GM18517 (cell line): ENCODE measurements around the gene CBR3.
"Not testable (repeated sequence)": the region's sequence is repeated elsewhere in the genome, so short reads cannot be mapped to it uniquely, and the experiment has no call there.

ENCODE experiments used
- ATAC-seq: cut with Tn5 transposase; IDR thresholded peaks from one replicate; pipeline ENCODE4 v1.9.1; 2021; ENCODE audit warnings: mild to moderate bottlenecking, moderate library complexity; ENCODE audit not compliant: unreplicated experiment

The CBR3 gene

GRCh38 chr21:36134803-36135390 is at the start of gene CBR3:
TSS of gene CBR3 (plus strand) at chr21:36135079. CDS start at chr21:36135193, 114 bp downstream.
- no peak for ATAC-seq

GRCh38 chr21:36087362-36088138 is 47.3 kb upstream of the CBR3 start:
- no peak for ATAC-seq

- ATAC-seq: no peak
These were observed 44.9 kb upstream of the CBR3 start for GRCh38 chr21:36089946-36090345.

GRCh38 chr21:36092681-36093080 is 42.2 kb upstream of the CBR3 start:
- no peak for ATAC-seq

- no peak for ATAC-seq
These were observed 41.4 kb upstream of the CBR3 start for GRCh38 chr21:36093512-36093911.

GRCh38 chr21:36096398-36097290 is 38.2 kb upstream of the CBR3 start:
- ATAC-seq: no peak

GRCh38 chr21:36097427-36098181 is 37.3 kb upstream of the CBR3 start:
- ATAC-seq: no peak

- ATAC-seq: no peak
These were observed 36.7 kb upstream of the CBR3 start for GRCh38 chr21:36098182-36098532.

GRCh38 chr21:36099000-36099399 is 35.9 kb upstream of the CBR3 start:
- ATAC-seq: no peak

GRCh38 chr21:36099695-36100211 is 35.1 kb upstream of the CBR3 start:
- ATAC-seq: not testable (repeated sequence)

GRCh38 chr21:36100971-36101641 is 33.8 kb upstream of the CBR3 start:
- no peak for ATAC-seq

GRCh38 chr21:36103434-36103833 is 31.4 kb upstream of the CBR3 start:
- ATAC-seq: no peak

- ATAC-seq: no peak
These were observed 30.3 kb upstream of the CBR3 start for GRCh38 chr21:36104317-36105300.

- no peak for ATAC-seq
These were observed 29.5 kb upstream of the CBR3 start for GRCh38 chr21:36105327-36105842.

- ATAC-seq: no peak
These were observed 25.0 kb upstream of the CBR3 start for GRCh38 chr21:36109868-36110267.

GRCh38 chr21:36111238-36111637 is 23.6 kb upstream of the CBR3 start:
- ATAC-seq: no peak

- ATAC-seq: no peak
These were observed 21.0 kb upstream of the CBR3 start for GRCh38 chr21:36113647-36114428.

GRCh38 chr21:36115138-36115730 is 19.6 kb upstream of the CBR3 start:
- no peak for ATAC-seq
